CD14-positive monocyte (primary cell): ENCODE results near the gene RNF213. TPM values are rescaled to one million over a fixed set of nuclear protein-coding genes. Genes with fewer than 3 reads are reported as not detected.
A peak's percentile ranks its signal among the peaks of the same experiment; 100 is the strongest.

Experiments used
- DNase-seq, 3 donors: peaks; one replicate each; pipeline ENCODE4 v3.0.0-alpha.2; 2011 to 2022
- H2AFZ ChIP-seq: 2 replicates; pipeline ENCODE4 v1.6.0; 2012; ENCODE audit warnings: mild to moderate bottlenecking, low read depth, low read length, inconsistent platforms; ENCODE audit not compliant: insufficient read depth, poor library complexity, severe bottlenecking
- H3K27ac ChIP-seq, 2 donors: 1 replicate in 1 of 2; 2 replicates in 1 of 2; pipeline ENCODE4 v1.5.1; 2012 to 2013; ENCODE audit warnings: low read length in 2 of 2, control low read depth in 1 of 2, inconsistent platforms in 1 of 2, low read depth in 1 of 2, mild to moderate bottlenecking in 1 of 2
- H3K27me3 ChIP-seq, 2 donors: one replicate each; pipeline versions ENCODE4 v1.6.0 to v1.6.1; 2011 to 2013; ENCODE audit warnings: low read length in 2 of 2; ENCODE audit not compliant: control insufficient read depth in 2 of 2, insufficient read depth in 2 of 2
- H3K36me3 ChIP-seq, 2 donors: replicated peaks in 1 of 2; 1 replicate in 1 of 2; 2 replicates in 1 of 2; pipeline versions ENCODE4 v1.5.1 to v1.6.1; 2012 to 2013; ENCODE audit warnings: low read length in 2 of 2, control low read depth in 1 of 2, inconsistent platforms in 1 of 2, mild to moderate bottlenecking in 1 of 2; ENCODE audit not compliant: insufficient read depth in 2 of 2, control insufficient read depth in 1 of 2
- H3K4me1 ChIP-seq, 2 donors: 1 replicate in 1 of 2; 2 replicates in 1 of 2; pipeline versions ENCODE4 v1.5.1 to v1.6.1; 2012 to 2013; ENCODE audit warnings: low read length in 2 of 2, control low read depth in 1 of 2, inconsistent platforms in 1 of 2, mild to moderate bottlenecking in 1 of 2, moderate library complexity in 1 of 2; ENCODE audit not compliant: insufficient read depth in 2 of 2, control insufficient read depth in 1 of 2
- H3K4me2 ChIP-seq: replicated peaks from 2 replicates; pipeline ENCODE3; 2012; ENCODE audit warnings: low read length, moderate library complexity, mild to moderate bottlenecking; ENCODE audit not compliant: poor library complexity, severe bottlenecking; ENCODE audit errors: extremely low read depth
- H3K4me3 ChIP-seq, 3 experiments: fragments of 200-600 bp in 1 of 3; sonication (generic) in 1 of 3; replicated peaks in 1 of 3; 1 replicate in 2 of 3; 2 replicates in 1 of 3; pipeline ENCODE4 v1.5.1; 2011 to 2013; ENCODE audit warnings: low read length in 3 of 3, mild to moderate bottlenecking in 3 of 3, control low read depth in 2 of 3, low read depth in 2 of 3, inconsistent platforms in 1 of 3, moderate library complexity in 1 of 3
- H3K79me2 ChIP-seq: 2 replicates; pipeline ENCODE4 v1.6.0; 2012; ENCODE audit warnings: mild to moderate bottlenecking, control low read depth, inconsistent platforms, low read length, moderate library complexity; ENCODE audit not compliant: insufficient read depth
- H3K9ac ChIP-seq: 2 replicates; pipeline ENCODE4 v1.6.0; 2017; ENCODE audit warnings: low read length, mild to moderate bottlenecking; ENCODE audit not compliant: insufficient read depth, poor library complexity, severe bottlenecking
- H3K9me3 ChIP-seq, 2 donors: replicated peaks in 1 of 2; 1 replicate in 1 of 2; 2 replicates in 1 of 2; pipeline versions ENCODE4 v1.5.1 to v1.6.1; 2012 to 2013; ENCODE audit warnings: low read length in 2 of 2, control low read depth in 1 of 2; ENCODE audit not compliant: control insufficient read depth in 1 of 2, insufficient read depth in 1 of 2
- H4K20me1 ChIP-seq: 2 replicates; pipeline ENCODE4 v1.6.0; 2012; ENCODE audit warnings: mild to moderate bottlenecking, low read length, control low read depth, moderate library complexity; ENCODE audit not compliant: insufficient read depth
- H3K27ac Mint-ChIP-seq, 7 donors: one replicate each; pipeline ENCODE4 v1.8.0; 2020; ENCODE audit warnings: mild to moderate bottlenecking in 7 of 7, mixed read lengths in 7 of 7, moderate library complexity in 6 of 7, inconsistent platforms in 2 of 7
- H3K27me3 Mint-ChIP-seq, 3 donors: one replicate each; pipeline ENCODE4 v1.8.0; 2021 to 2022; ENCODE audit warnings: low read depth in 3 of 3, mild to moderate bottlenecking in 3 of 3, mixed read lengths in 3 of 3, moderate library complexity in 3 of 3, inconsistent platforms in 1 of 3
- H3K36me3 Mint-ChIP-seq, 2 donors: one replicate each; pipeline ENCODE4 v1.8.0; 2020; ENCODE audit warnings: mixed read lengths in 2 of 2, inconsistent platforms in 1 of 2, mild to moderate bottlenecking in 1 of 2
- H3K4me1 Mint-ChIP-seq: one replicate; pipeline ENCODE4 v1.8.0; 2020; ENCODE audit warnings: mild to moderate bottlenecking, mixed read lengths
- H3K4me3 Mint-ChIP-seq, 2 donors: one replicate each; pipeline ENCODE4 v1.8.0; 2020; ENCODE audit warnings: mild to moderate bottlenecking in 2 of 2, mixed read lengths in 2 of 2, moderate library complexity in 1 of 2
- H3K9me3 Mint-ChIP-seq, 7 donors: one replicate each; pipeline ENCODE4 v1.8.0; 2020 to 2022; ENCODE audit warnings: mixed read lengths in 7 of 7, mild to moderate bottlenecking in 6 of 7, moderate library complexity in 6 of 7, inconsistent platforms in 2 of 7
- WGBS: methylation state at CpG from one replicate; pipeline ENCODE4 v1.1.5; 2013; ENCODE audit warnings: missing lambda C conversion rate; ENCODE audit not compliant: insufficient coverage; 5-methylcytosine and 5-hydroxymethylcytosine counted together
- intact Hi-C, 2 donors: fragments of 100-400 bp; cut with micrococcal nuclease; formaldehyde crosslinking; loops; one replicate each; pipeline versions ENCODE4 v1.15.0 to v1.15.1; 2023
- polyA plus RNA-seq, 3 donors: library from polyadenylated mRNA; depleted of rRNA in 1 of 3; unstranded in 2 of 3; stranded (reverse) in 1 of 3; fragments of 300-500 nt in 2 of 3; fragments of >200 nt in 1 of 3; fragmentation: Illumina TruSeq in 2 of 3; gene quantifications; 1 replicate in 2 of 3; 2 replicates in 1 of 3; pipeline ENCODE4 v1.2.3, GENCODE V29; 2012 to 2021
- TF ChIP-seq, protein P1 (sequence below): fragments of 200-600 bp; IDR thresholded peaks from one replicate; pipeline ENCODE4 v1.8.0; 2022; ENCODE audit warnings: antibody characterized with exemption, mild to moderate bottlenecking

Gene RNF213
- polyA plus RNA-seq, 3 donors = 10.3 to 196 (median 18.1) TPM

DNA sequence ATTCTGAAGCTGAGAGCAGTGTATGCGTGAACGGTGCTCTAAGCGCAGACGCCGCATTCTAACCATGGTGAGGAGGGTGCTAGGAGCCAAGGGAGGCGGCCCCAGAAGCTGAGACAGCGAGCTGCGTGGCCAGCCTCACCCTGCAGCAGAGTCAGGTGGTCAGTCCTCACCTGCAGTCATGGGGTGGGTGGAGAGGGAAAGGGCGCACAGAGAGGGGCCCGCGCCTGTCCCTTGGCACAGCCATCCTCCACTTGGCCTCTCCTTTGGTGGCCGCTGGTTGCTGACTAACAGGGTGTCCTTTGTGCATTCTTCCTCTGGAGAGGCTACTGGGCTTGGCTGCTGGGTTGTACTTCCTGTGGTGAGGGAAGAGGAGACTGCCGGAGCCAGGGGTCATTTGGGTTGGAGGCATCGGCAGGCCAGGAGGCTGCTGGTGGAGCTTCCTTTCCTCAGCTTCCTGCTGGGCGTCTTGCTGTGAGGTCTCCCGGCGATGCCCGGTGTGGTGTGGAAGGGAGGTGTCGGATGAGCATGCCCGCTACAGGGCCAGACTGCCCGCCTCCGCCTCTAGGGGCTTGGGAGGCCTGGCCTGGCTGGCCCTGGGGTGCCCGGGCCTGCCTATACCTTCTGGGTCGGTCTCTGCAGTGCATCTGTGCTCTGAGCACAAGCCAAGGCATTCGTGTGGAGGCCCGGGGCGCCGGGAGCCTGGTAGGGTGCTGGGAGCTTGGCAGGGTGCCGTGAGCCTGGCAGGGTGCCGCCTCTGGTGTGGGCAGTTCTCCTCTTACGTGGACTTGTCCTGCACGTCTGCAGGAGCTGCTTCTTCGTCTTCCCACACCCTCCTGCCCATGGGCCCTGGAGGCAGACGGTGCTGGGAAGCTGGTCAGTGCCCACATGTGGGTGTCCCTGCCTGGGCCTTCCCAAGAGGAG lies 17.4 kb downstream of the RNF213 start:
- Histone ChIP-seq H3K9me3 (no peaks in the 10 kb centered on the region), H4K20me1 (peaks cover 98% of the 10 kb centered on the region), H3K4me1 (no peaks in the 10 kb centered on the region), H3K27me3 (no peaks in the 10 kb centered on the region), H3K9ac (no peak overlapping the region), H3K4me2 (no peak overlapping the region), H3K36me3 (peaks cover 69 to 89% of the 10 kb centered on the region in 2 donors), H3K79me2 (peaks cover 72% of the 10 kb centered on the region), H2AFZ (no peak overlapping the region), H3K27ac (no peak overlapping the region), H3K4me3 (no peak overlapping the region)
- intact Hi-C loops = no loop called here
- Mint-ChIP-seq H3K27ac (peak overlapping the region in 1 of 7 donors; percentile 46), H3K4me3 (no peak overlapping the region), H3K9me3 (no peaks in the 10 kb centered on the region), H3K36me3 (peaks cover 62 to 91% of the 10 kb centered on the region in 2 donors), H3K4me1 (peaks cover 7% of the 10 kb centered on the region), H3K27me3 (peaks cover 0 to 3% (median 0%) of the 10 kb centered on the region in 3 donors)
- TF ChIP-seq, protein P1, sequence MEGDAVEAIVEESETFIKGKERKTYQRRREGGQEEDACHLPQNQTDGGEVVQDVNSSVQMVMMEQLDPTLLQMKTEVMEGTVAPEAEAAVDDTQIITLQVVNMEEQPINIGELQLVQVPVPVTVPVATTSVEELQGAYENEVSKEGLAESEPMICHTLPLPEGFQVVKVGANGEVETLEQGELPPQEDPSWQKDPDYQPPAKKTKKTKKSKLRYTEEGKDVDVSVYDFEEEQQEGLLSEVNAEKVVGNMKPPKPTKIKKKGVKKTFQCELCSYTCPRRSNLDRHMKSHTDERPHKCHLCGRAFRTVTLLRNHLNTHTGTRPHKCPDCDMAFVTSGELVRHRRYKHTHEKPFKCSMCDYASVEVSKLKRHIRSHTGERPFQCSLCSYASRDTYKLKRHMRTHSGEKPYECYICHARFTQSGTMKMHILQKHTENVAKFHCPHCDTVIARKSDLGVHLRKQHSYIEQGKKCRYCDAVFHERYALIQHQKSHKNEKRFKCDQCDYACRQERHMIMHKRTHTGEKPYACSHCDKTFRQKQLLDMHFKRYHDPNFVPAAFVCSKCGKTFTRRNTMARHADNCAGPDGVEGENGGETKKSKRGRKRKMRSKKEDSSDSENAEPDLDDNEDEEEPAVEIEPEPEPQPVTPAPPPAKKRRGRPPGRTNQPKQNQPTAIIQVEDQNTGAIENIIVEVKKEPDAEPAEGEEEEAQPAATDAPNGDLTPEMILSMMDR = no peak
- DNase-seq = no peak
- WGBS = 94% methylated on average over 27 of the region's 34 CpGs

DNA sequence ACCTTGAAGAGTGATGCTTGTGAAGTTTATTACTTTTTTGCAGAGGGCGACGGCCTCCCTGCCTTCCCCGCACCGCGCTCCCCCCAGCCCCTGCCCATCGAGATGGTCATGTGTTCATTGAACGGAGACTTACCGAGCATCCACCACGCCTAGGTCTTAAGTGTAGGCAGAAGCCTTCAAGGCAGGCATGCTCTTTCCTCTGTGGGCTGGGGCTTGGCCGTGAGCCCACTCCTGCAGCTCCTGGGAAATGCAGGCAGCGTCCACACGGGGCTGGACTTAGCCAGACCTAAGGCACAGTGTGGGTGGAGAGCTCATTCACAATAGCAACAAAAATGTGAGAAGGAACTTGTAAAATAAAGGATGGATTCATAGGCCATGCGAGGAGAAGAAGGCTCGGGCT lies 19.2 kb downstream of the RNF213 start:
- H3K4me3 Mint-ChIP-seq = no peak overlapping the region
- peaks cover 65 to 93% of the 10 kb centered on the region in 2 donors for H3K36me3 ChIP-seq
- peaks cover 100% of the 10 kb centered on the region for H4K20me1 ChIP-seq
- TF ChIP-seq, protein P1 = no peak
- no peak overlapping the region for H3K4me3 ChIP-seq
- intact Hi-C loops = no loop called here
- H3K9me3 Mint-ChIP-seq = peaks cover 0 to 1% (median 0%) of the 10 kb centered on the region in 7 donors
- no peaks in the 10 kb centered on the region for H3K9me3 ChIP-seq
- H3K27ac ChIP-seq = no peak overlapping the region
- H3K4me2 ChIP-seq = no peak overlapping the region
- peaks cover 0 to 2% of the 10 kb centered on the region in 2 donors for H3K4me1 ChIP-seq
- no peak overlapping the region for H3K9ac ChIP-seq
- DNase-seq = no peak
- peak overlapping the region in 2 of 7 donors; percentile 45 to 71 for H3K27ac Mint-ChIP-seq
- peaks cover 6% of the 10 kb centered on the region for H3K4me1 Mint-ChIP-seq
- WGBS = 42% methylated on average over 9 of the region's 14 CpGs
- no peak overlapping the region for H2AFZ ChIP-seq
- peaks cover 57 to 94% of the 10 kb centered on the region in 2 donors for H3K36me3 Mint-ChIP-seq
- peaks cover 0 to 3% (median 0%) of the 10 kb centered on the region in 3 donors for H3K27me3 Mint-ChIP-seq
- no peaks in the 10 kb centered on the region for H3K27me3 ChIP-seq
- peaks cover 73% of the 10 kb centered on the region for H3K79me2 ChIP-seq
